Brain microvascular endothelial cell (primary cell): ENCODE results near the gene ZNF3.

Experiments
- DNase-seq: peaks from one replicate; pipeline ENCODE4 v3.0.0-alpha.2; 2020
- H3K27ac ChIP-seq: fragments of 250-450 bp; sonication (Bioruptor Pico); 2 replicates; pipeline ENCODE4 v1.5.1; 2020; ENCODE audit warnings: mild to moderate bottlenecking, moderate library complexity
- H3K27me3 ChIP-seq: fragments of 250-450 bp; sonication (Bioruptor Pico); replicated peaks from 2 replicates; pipeline ENCODE4 v1.5.1; 2020; ENCODE audit warnings: mild to moderate bottlenecking
- H3K36me3 ChIP-seq: fragments of 250-450 bp; sonication (Bioruptor Pico); replicated peaks from 2 replicates; pipeline ENCODE4 v1.5.1; 2020; ENCODE audit warnings: mild to moderate bottlenecking
- H3K4me3 ChIP-seq: 2 replicates; pipeline ENCODE4 v1.5.1; 2011; ENCODE audit warnings: low read depth, mild to moderate bottlenecking, control low read depth, low read length, moderate library complexity
- in situ Hi-C: cut with HindIII; loops from 2 replicates; pipeline ENCODE4 v1.10.0; 2017; ENCODE audit warnings: low sequenced_read_pairs, low pct_ligation_motif_present
- TF ChIP-seq, protein P1 (sequence below): IDR thresholded peaks from 2 replicates; pipeline ENCODE4 v1.5.1; 2011; ENCODE audit warnings: low read depth, mild to moderate bottlenecking, moderate library complexity, low read length, control low read depth, inconsistent platforms; ENCODE audit errors: missing control alignments

Gene ZNF3

DNA sequence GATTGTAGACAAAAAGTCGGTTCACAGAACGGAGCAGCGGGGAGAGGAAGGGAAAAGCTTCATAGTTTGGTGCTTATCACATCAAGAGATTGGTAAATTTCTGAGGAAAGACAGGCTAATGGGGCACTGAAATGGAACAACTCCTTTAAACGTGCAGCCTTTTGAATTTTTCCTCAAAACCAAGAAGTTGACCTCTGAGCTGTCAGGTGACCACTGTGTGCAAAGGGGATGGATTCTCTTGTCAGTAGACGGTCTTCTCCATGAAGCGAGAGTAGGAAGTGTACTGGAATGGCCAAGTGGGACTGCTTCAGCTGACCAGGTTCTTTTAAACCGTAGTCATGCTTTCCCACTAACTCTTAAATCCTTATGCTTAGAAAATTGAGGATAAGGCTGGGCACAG lies 43.2 kb downstream of the ZNF3 start:
- TF ChIP-seq, protein P1, sequence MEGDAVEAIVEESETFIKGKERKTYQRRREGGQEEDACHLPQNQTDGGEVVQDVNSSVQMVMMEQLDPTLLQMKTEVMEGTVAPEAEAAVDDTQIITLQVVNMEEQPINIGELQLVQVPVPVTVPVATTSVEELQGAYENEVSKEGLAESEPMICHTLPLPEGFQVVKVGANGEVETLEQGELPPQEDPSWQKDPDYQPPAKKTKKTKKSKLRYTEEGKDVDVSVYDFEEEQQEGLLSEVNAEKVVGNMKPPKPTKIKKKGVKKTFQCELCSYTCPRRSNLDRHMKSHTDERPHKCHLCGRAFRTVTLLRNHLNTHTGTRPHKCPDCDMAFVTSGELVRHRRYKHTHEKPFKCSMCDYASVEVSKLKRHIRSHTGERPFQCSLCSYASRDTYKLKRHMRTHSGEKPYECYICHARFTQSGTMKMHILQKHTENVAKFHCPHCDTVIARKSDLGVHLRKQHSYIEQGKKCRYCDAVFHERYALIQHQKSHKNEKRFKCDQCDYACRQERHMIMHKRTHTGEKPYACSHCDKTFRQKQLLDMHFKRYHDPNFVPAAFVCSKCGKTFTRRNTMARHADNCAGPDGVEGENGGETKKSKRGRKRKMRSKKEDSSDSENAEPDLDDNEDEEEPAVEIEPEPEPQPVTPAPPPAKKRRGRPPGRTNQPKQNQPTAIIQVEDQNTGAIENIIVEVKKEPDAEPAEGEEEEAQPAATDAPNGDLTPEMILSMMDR, result no peak
- Histone ChIP-seq H3K27ac (no peak overlapping the region), H3K27me3 (no peaks in the 10 kb centered on the region), H3K36me3 (peaks cover 31% of the 10 kb centered on the region), H3K4me3 (no peak overlapping the region)
- in situ Hi-C loops, result no loop called here
- DNase-seq, result no peak

DNA sequence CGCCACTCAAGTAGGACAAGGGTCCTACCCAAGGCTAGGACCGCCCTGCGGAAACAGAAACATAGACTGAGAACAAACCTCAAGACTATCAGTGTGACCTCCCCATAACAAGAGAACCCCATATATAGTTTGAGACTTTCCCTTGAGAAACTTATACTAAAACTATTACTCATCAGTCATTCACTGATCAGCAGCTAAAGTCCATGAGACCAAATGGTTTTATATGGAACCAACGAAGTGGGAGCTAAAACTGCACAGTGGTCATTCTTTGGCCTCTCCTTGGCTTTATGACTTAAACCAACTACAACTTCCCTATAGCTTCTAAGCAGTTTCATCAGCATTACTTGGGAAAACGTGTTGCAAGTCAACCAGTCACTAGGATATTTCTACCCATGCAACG lies 45.6 kb downstream of the ZNF3 start:
- Histone ChIP-seq H3K27ac (peak overlapping the region; percentile 70), H3K4me3 (no peak overlapping the region), H3K36me3 (peaks cover 53% of the 10 kb centered on the region), H3K27me3 (no peaks in the 10 kb centered on the region)
- TF ChIP-seq, protein P1, result no peak
- DNase-seq, result no peak
- in situ Hi-C loops, result no loop called here

DNA sequence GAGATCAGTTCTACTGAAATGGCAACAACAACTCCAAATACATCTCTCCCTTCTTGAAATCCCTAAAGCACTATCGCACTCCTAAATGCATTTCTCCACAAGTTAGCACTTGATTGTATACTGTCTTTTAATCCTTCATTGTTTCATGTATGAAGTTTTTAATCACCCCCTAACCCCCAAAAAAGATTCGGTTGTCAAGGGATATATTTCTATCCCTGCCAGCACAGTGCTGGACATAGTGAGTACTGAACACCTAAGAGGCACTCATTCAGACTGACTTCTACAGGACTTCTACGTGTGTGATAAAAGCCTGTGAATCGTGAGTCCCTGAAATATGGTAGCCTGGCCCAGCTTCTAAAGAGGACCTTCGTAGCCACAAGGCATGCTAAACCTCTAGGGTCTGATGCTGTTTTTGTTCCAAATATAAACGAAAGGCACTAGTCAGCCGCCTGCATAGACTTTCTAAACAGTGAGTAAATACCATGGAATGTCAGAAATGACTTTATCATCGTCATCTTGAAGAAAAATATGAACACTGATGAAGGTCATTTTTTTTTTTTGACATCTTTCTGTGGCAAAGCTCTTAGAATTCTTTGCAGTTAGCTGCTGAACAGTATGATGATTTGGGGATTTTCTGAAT lies 46.5 kb downstream of the ZNF3 start:
- in situ Hi-C loops, result no loop called here
- TF ChIP-seq, protein P1, result no peak
- Histone ChIP-seq H3K36me3 (peaks cover 62% of the 10 kb centered on the region), H3K27ac (peak overlapping the region; percentile 70), H3K27me3 (no peaks in the 10 kb centered on the region), H3K4me3 (no peak overlapping the region)
- peak; percentile 62 for DNase-seq

DNA sequence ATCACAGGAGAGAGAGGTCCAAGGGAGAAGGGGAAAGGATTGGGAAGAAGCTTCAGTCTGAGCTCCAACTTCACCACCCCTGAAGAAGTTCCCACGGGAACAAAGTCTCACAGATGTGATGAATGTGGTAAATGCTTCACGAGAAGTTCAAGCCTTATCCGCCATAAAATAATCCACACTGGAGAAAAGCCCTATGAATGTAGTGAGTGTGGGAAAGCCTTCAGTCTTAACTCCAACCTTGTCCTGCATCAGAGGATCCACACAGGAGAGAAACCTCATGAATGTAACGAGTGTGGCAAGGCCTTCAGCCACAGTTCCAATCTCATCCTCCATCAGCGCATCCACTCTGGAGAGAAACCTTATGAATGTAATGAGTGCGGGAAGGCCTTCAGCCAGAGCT lies 48.0 kb downstream of the ZNF3 start:
- Histone ChIP-seq H3K27me3 (no peaks in the 10 kb centered on the region), H3K4me3 (no peak overlapping the region), H3K27ac (no peak overlapping the region), H3K36me3 (peaks cover 67% of the 10 kb centered on the region)
- in situ Hi-C loops, result no loop called here
- DNase-seq, result no peak
- TF ChIP-seq, protein P1, result no peak

DNA sequence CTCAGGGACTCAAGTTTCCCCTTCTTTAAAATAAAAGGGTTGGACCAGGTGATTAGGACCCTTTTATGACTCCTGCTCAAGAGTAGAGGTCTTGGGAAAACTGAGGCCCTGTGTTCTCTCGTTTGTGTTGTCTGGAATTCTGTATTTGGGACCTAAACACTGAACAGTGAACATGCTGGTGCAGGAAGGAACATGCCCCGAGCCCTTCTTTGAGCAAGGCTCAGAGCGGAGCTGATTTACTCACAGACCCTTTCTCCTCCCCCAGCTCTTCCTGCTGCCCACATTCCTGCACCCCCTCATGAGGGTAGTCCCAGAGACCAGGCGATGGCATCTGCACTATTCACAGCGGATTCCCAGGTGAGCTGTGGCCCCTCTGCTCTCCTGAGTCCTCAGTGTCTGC lies 51.9 kb downstream of the ZNF3 start:
- Histone ChIP-seq H3K27ac (no peak overlapping the region), H3K36me3 (peaks cover 75% of the 10 kb centered on the region), H3K4me3 (no peak overlapping the region), H3K27me3 (no peaks in the 10 kb centered on the region)
- DNase-seq, result no peak
- TF ChIP-seq, protein P1, result no peak
- in situ Hi-C loops, result no loop called here

DNA sequence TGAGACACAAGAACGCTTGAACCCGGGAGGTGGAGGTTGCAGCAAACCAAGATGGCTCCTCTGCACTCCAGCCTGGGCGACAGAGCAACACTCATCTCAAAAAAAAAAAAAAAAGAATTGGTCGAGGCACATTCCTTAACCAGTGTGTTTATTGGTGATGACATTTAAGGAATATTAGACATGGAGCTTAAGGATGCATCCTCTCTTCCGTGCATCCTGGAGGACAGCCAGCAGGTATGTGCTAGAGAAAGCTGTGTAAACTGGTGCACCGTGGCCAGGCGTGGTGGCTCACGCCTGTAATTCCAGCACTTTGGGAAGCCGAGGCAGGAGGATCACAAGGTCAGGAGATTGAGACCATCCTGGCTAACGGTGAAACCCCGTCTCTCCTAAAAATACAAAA lies 54.3 kb downstream of the ZNF3 start:
- H3K27me3 ChIP-seq, result no peaks in the 10 kb centered on the region
- no peak for DNase-seq
- H3K27ac ChIP-seq, result no peak overlapping the region
- peaks cover 64% of the 10 kb centered on the region for H3K36me3 ChIP-seq
- no peak overlapping the region for H3K4me3 ChIP-seq
- in situ Hi-C loops, result no loop called here
- TF ChIP-seq, protein P1, result no peak
